Heart left ventricle (tissue), 16 donors: ENCODE results near the gene ARHGAP26. TPM values are rescaled to one million over a fixed set of nuclear protein-coding genes. Genes with fewer than 3 reads are reported as not detected.

Experiments used
- ATAC-seq, 4 donors: fragments of 200-7000 bp; cut with Tn5 transposase; one replicate each; pipeline ENCODE4 v1.9.1; 2020 to 2022; ENCODE audit warnings: moderate library complexity in 4 of 4, mild to moderate bottlenecking in 3 of 4, moderate number of reproducible peaks in 1 of 4
- DNase-seq, 5 donors: peaks; one replicate each; pipeline ENCODE4 v3.0.0-alpha.2; 2020
- H3K27ac ChIP-seq, 12 donors: fragments of 200-600 bp; sonication (generic) in 4 of 12; one replicate each; pipeline versions ENCODE4 v1.5.0 to v1.8.0; 2016 to 2022; ENCODE audit warnings: mild to moderate bottlenecking in 2 of 12
- H3K27me3 ChIP-seq, 9 donors: fragments of 200-600 bp; sonication (generic) in 2 of 9; one replicate each; pipeline versions ENCODE4 v1.5.1 to v1.8.0; 2016 to 2022; ENCODE audit warnings: mild to moderate bottlenecking in 3 of 9
- H3K36me3 ChIP-seq, 9 donors: fragments of 200-600 bp; sonication (generic) in 2 of 9; one replicate each; pipeline versions ENCODE4 v1.5.0 to v1.8.0; 2018 to 2022; ENCODE audit warnings: mild to moderate bottlenecking in 2 of 9
- H3K4me1 ChIP-seq, 12 donors: fragments of 200-600 bp; sonication (generic) in 4 of 12; one replicate each; pipeline versions ENCODE4 v1.5.0 to v1.8.0; 2016 to 2022; ENCODE audit warnings: mild to moderate bottlenecking in 3 of 12
- H3K4me3 ChIP-seq, 12 donors: fragments of 200-600 bp; sonication (generic) in 4 of 12; one replicate each; pipeline versions ENCODE4 v1.5.0 to v1.8.0; 2017 to 2022; ENCODE audit warnings: mild to moderate bottlenecking in 9 of 12, moderate library complexity in 4 of 12
- H3K9me3 ChIP-seq, 12 donors: fragments of 200-600 bp; sonication (generic) in 4 of 12; one replicate each; pipeline versions ENCODE4 v1.5.0 to v1.8.0; 2016 to 2022; ENCODE audit warnings: mild to moderate bottlenecking in 1 of 12
- CTCF ChIP-seq, 12 donors: fragments of 200-600 bp; sonication (generic) in 4 of 12; IDR thresholded peaks; one replicate each; pipeline versions ENCODE4 v1.5.0 to v1.8.0; 2018 to 2022; ENCODE audit warnings: antibody characterized with exemption in 12 of 12, mild to moderate bottlenecking in 5 of 12
- POLR2A ChIP-seq, 2 donors: fragments of 450-650 bp; IDR thresholded peaks; one replicate each; pipeline ENCODE4 v1.6.1; 2017; ENCODE audit warnings: antibody characterized with exemption in 2 of 2, mild to moderate bottlenecking in 2 of 2, moderate library complexity in 2 of 2
- WGBS, 4 donors: extraction: QIAGEN DNeasy Blood & Tissue Kit in 2 of 4; methylation state at CpG; one replicate each; pipeline versions ENCODE4 v1.1.5 to v1.1.7; 2013 to 2018; 5-methylcytosine and 5-hydroxymethylcytosine counted together
- intact Hi-C, 10 donors: fragments of 100-400 bp; cut with DNase I; formaldehyde crosslinking; loops; one replicate each; pipeline versions ENCODE4 v1.11.1 to v1.14.2; 2022
- polyA plus RNA-seq, 2 donors: library from polyadenylated mRNA; stranded (reverse); fragments of 200-250 nt; gene quantifications; one replicate each; pipeline ENCODE4 v1.2.3, GENCODE V29; 2013
- total RNA-seq, 9 donors: library from RNA; depleted of rRNA in 2 of 9; stranded (reverse); fragments of >200 nt in 2 of 9; fragmentation: NEBNext Ultra II Directional in 3 of 9; extraction: Animal tissue kit (Norgen Biotek cat#: 25700) in 3 of 9; gene quantifications; one replicate each; pipeline versions ENCODE4 v1.1.0 to v1.2.4, GENCODE V29; 2016 to 2023
- donor health status: ischemic (EF 13 %, LVEDD 7.1; RV severe dilation, severe dysfunction).
- donor health status: healthy with polysubstance abuse.
- donor health status: DM: no; HTN: yes; CAD: no.
- donor health status: DM: no; HTN: no; CAD: no.
- donor health status: ischemic (EF 25% LVEDD 6.9; RV normal size, moderate dysfunction).
- donor health status: ischemic (EF 25% LVEDD 5.7; RV mildly dilated, moderate dysfunction).
- donor health status: healthy.
- donor health status: DM: yes; HTN: yes; CAD: no.
- donor health status: ischemic (EF 35%, LVEDD 5.7; RV mildly dilated, moderate dysfunction).
- donor health status: nonischemic (EF 11% LVEDD 7.7; RV severe dilation, severe dysfunction).
- donor health status: DM: yes; HTN: yes; CAD: no.
- donor health status: PGD.
- donor health status: ischemic (EF 29% LVEDD 5.4; RV normal size, mild dysfunction).
- donor health status: nonischemic (EF 23%, LVEDD 6.1; RV moderate dilation, normal function).

The ARHGAP26 gene
- total and polyA plus RNA-seq, 11 donors, result 11.9 to 52.1 (median 33.7) TPM

DNA sequence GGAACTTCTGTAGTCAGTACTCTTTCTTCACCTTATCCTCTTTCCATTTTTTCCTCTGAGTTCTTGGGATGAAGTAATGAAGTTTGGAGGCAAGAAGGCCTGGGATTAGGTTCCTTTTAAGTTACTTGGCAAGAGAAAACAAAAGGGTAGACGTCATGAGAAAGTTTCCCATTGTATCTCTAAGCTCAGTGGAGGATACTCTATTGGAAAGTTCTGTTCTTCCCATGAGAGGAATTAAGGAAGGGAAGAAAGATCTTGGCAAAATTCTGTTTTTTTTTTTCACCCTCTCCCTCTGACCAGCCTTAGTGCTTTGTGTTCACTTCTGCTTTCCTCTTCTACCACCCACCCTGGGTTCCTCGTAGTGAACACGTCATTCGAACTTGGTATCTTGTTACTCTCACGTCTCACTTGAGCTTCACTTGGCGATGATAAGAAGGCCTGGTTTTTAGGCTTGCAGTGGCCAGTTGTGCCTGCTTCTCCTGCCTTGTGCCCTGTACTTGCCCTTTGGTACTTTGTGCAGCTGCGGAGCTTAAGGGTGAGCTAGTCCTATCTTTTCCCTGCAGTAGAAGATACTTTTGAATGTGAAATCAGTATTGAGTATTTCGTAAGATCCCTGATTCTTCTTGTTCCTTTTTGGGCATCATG lies 67.0 kb downstream of the ARHGAP26 start:
- Histone ChIP-seq H3K4me3 (no peak overlapping the region), H3K4me1 (peaks cover 6 to 69% (median 35%) of the 10 kb centered on the region in 12 donors), H3K36me3 (no peaks in the 10 kb centered on the region), H3K27ac (peak overlapping the region in 7 of 12 donors; percentile 10 to 82 (median 35)), H3K9me3 (no peaks in the 10 kb centered on the region), H3K27me3 (no peaks in the 10 kb centered on the region)
- 42 to 57% (median 52%) methylated on average over 8 of the region's 8 CpGs for WGBS, 4 donors
- ATAC-seq, result peak in 3 of 4 donors; percentile 34 to 79 (median 53)
- intact Hi-C loops, result no loop called here
- TF ChIP-seq POLR2A (IDR thresholded peaks at IDR 0.05) (no peak), CTCF (IDR thresholded peaks at IDR 0.05) (no peak)
- DNase-seq, result peak in 1 of 5 donors; percentile 52

DNA sequence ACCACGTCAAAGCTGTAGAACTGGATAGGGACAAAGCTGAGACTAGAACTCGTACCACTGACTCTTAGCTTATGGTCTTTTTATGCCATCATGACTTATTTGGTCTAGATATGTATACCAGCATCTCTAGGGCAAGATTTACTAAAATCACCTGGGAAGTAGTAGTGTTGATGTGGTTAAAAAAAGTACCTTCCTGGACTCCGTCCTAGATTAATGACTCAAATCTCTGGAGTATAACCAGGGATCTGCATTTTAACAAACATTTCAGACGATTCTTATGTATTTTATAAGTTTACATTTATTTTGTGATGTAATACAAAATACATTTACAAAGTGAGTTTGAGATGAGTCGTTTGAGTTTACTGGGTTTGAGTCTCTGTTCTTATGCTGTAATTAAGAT lies 68.7 kb downstream of the ARHGAP26 start:
- no peaks in the 10 kb centered on the region for H3K9me3 ChIP-seq
- ATAC-seq (no peak), DNase-seq (no peak)
- H3K36me3 ChIP-seq, result no peaks in the 10 kb centered on the region
- H3K4me3 ChIP-seq, result no peak overlapping the region
- H3K27ac ChIP-seq, result peak overlapping the region in 6 of 12 donors; percentile 6 to 52 (median 32)
- no peaks in the 10 kb centered on the region for H3K27me3 ChIP-seq
- intact Hi-C loops, result no loop called here
- WGBS, 4 donors, result 62 to 70% (median 64%) methylated on average over 5 of the region's 5 CpGs
- peaks cover 6 to 81% (median 50%) of the 10 kb centered on the region in 12 donors for H3K4me1 ChIP-seq
- TF ChIP-seq POLR2A (IDR thresholded peaks at IDR 0.05) (no peak), CTCF (IDR thresholded peaks at IDR 0.05) (no peak)

DNA sequence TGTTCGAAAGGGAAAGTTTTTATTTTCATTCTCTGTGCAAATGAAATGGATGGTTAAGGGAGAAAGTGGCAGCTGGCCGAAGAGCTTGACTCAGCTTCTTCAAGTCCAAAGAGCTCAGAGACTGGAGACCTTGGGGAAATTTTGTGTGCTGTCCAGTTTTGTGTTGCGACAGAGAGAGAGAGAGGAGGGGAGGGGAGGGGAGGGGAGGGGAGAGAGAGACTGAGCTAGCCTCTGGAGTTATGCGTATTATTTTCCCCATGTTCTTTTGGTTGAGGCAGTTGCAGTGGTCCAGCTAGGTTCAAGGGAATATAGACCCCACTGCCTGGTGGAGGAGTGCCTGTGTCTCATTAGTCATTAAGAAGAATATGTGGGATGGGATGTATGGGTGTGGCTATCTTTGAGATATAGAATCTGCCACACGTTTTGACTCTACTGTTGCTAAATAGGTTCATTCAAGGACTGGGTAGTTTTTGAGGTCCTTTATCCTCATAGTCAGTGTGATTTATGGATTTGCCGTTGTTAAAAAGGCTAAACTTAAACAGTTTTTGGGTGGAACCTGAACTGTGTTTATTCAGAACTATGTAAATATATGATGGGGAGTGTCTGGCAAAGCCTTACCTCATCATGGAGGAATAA lies 69.7 kb downstream of the ARHGAP26 start:
- H3K9me3 ChIP-seq, result no peaks in the 10 kb centered on the region
- DNase-seq (peak in 4 of 5 donors; percentile 47 to 72 (median 59)), ATAC-seq (peak; percentile 5 to 41 (median 14))
- H3K36me3 ChIP-seq, result no peaks in the 10 kb centered on the region
- 72 to 75% (median 73%) methylated on average over 6 of the region's 6 CpGs for WGBS, 4 donors
- intact Hi-C loops, result no loop called here
- H3K4me1 ChIP-seq, result peaks cover 7 to 88% (median 57%) of the 10 kb centered on the region in 12 donors
- H3K27me3 ChIP-seq, result no peaks in the 10 kb centered on the region
- peak overlapping the region in 11 of 12 donors; percentile 22 to 68 (median 41) for H3K27ac ChIP-seq
- H3K4me3 ChIP-seq, result peak overlapping the region in 1 of 12 donors; percentile 5
- TF ChIP-seq POLR2A (IDR thresholded peaks at IDR 0.05) (no peak), CTCF (IDR thresholded peaks at IDR 0.05) (no peak)

DNA sequence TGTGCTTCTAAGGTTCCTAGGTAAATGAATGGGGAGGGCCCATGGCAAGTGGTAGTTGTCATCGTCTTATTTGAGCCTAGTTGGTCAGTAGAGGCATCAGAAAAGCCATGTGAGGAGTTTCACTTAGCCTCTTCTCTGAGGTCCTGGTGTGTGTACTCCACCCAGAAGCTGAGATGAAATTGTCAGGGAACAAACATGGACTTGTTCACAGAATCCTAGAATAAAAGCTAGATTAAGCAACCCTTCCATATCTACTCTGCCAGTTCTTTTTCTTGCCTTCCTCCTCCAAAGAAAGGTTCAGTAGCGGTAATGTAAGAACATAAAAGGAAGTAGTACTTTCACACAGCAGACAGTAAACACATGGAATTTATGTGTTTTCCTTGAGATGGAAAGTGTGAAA lies 70.4 kb downstream of the ARHGAP26 start:
- H3K4me3 ChIP-seq, result no peak overlapping the region
- no peak for DNase-seq
- H3K36me3 ChIP-seq, result no peaks in the 10 kb centered on the region
- intact Hi-C loops, result no loop called here
- peak overlapping the region in 10 of 12 donors; percentile 2 to 68 (median 46) for H3K27ac ChIP-seq
- no peaks in the 10 kb centered on the region for H3K27me3 ChIP-seq
- peaks cover 12 to 95% (median 64%) of the 10 kb centered on the region in 12 donors for H3K4me1 ChIP-seq
- WGBS, 4 donors, result 65 to 92% (median 86%) methylated on average over 2 of the region's 2 CpGs
- H3K9me3 ChIP-seq, result no peaks in the 10 kb centered on the region
- ATAC-seq, result peak in 1 of 4 donors; percentile 11
- TF ChIP-seq CTCF (IDR thresholded peaks at IDR 0.05), result no peak
- no peak for TF ChIP-seq POLR2A (IDR thresholded peaks at IDR 0.05)
